Chondrocyte (in vitro differentiated cells): ENCODE results near the gene LBX2. TPM values are rescaled to one million over a fixed set of nuclear protein-coding genes. Genes with fewer than 3 reads are reported as not detected.

Source experiments
- DNase-seq: peaks from one replicate; pipeline ENCODE4 v3.0.0; 2021; ENCODE audit warnings: mixed read lengths, low spot score
- H3K27ac Mint-ChIP-seq: one replicate; pipeline ENCODE4 v1.8.0; 2021; ENCODE audit warnings: mild to moderate bottlenecking, moderate library complexity, mixed read lengths; ENCODE audit not compliant: unreplicated experiment
- H3K27me3 Mint-ChIP-seq: 2 replicates; pipeline ENCODE4 v1.8.0; 2021; ENCODE audit warnings: low read depth, mixed read lengths
- H3K36me3 Mint-ChIP-seq: 2 replicates; pipeline ENCODE4 v1.8.0; 2021; ENCODE audit warnings: low read depth, mixed read lengths
- H3K4me1 Mint-ChIP-seq: 2 replicates; pipeline ENCODE4 v1.8.0; 2021; ENCODE audit warnings: low read depth, mild to moderate bottlenecking, mixed read lengths
- H3K4me3 Mint-ChIP-seq: one replicate; pipeline ENCODE4 v1.8.0; 2021; ENCODE audit warnings: mild to moderate bottlenecking, moderate library complexity, mixed read lengths; ENCODE audit not compliant: unreplicated experiment
- H3K9me3 Mint-ChIP-seq: 2 replicates; pipeline ENCODE4 v1.8.0; 2021; ENCODE audit warnings: low read depth, mixed read lengths
- CTCF ChIP-seq: fragments of 200-600 bp; sonication (generic); IDR thresholded peaks from 2 replicates; pipeline ENCODE4 v1.5.0; 2021; ENCODE audit warnings: antibody characterized with exemption, mild to moderate bottlenecking, moderate library complexity
- total RNA-seq: library from RNA; stranded (reverse); gene quantifications from 3 replicates; pipeline ENCODE4 v1.2.1, GENCODE V29; 2021

Gene LBX2
- total RNA-seq, 1 donor from 2014 or later, result 2.3 TPM

GRCh38 chr2:74515981-74516633, 16.7 kb upstream of the LBX2 start:
- peak; percentile 91 for DNase-seq
- H3K27ac Mint-ChIP-seq, result no peak overlapping the region
- TF ChIP-seq CTCF, result no peak
- H3K9me3 Mint-ChIP-seq, result no peaks in the 10 kb centered on the region
- H3K27me3 Mint-ChIP-seq, result peaks cover 76% of the 10 kb centered on the region
- peak overlapping the region; percentile 52 for H3K4me3 Mint-ChIP-seq
- peaks cover 7% of the 10 kb centered on the region for H3K4me1 Mint-ChIP-seq
- H3K36me3 Mint-ChIP-seq, result no peaks in the 10 kb centered on the region

GRCh38 chr2:74515271-74515980, 16.0 kb upstream of the LBX2 start:
- Mint-ChIP-seq H3K4me3 (peak overlapping the region; percentile 31), H3K36me3 (no peaks in the 10 kb centered on the region), H3K27me3 (peaks cover 76% of the 10 kb centered on the region), H3K4me1 (peaks cover 7% of the 10 kb centered on the region), H3K27ac (no peak overlapping the region), H3K9me3 (no peaks in the 10 kb centered on the region)
- no peak for TF ChIP-seq CTCF
- DNase-seq, result peak; percentile 77

- Mint-ChIP-seq H3K27me3 (peaks cover 73% of the 10 kb centered on the region), H3K9me3 (no peaks in the 10 kb centered on the region), H3K4me3 (peak within 1 kb of the TSS; percentile 31), H3K4me1 (peaks cover 7% of the 10 kb centered on the region), H3K27ac (no peak within 1 kb of the TSS), H3K36me3 (no peaks in the 10 kb centered on the region)
- no peak for TF ChIP-seq CTCF
- DNase-seq, result peak; percentile 88
Observed at GRCh38 chr2:74514368-74515270, 15.2 kb upstream of the LBX2 start, which contains the start of gene TLX2. Gene TLX2 (plus strand): TSS chr2:74514450. CDS start chr2:74514807, 357 bp downstream.

GRCh38 chr2:74513605-74514367, 14.4 kb upstream of the LBX2 start:
- Mint-ChIP-seq H3K4me1 (peaks cover 7% of the 10 kb centered on the region), H3K4me3 (no peak overlapping the region), H3K27ac (no peak overlapping the region), H3K36me3 (no peaks in the 10 kb centered on the region), H3K27me3 (peaks cover 66% of the 10 kb centered on the region), H3K9me3 (no peaks in the 10 kb centered on the region)
- peak; percentile 69 for DNase-seq
- TF ChIP-seq CTCF, result no peak
